H54 (cell line): ENCODE data around the gene PSMC4.

Experiments used
- DNase-seq: peaks from one replicate; pipeline ENCODE4 v3.0.0; 2011; ENCODE audit warnings: low spot score, mixed read lengths; ENCODE audit not compliant: insufficient read length
- FAIRE-seq: peaks from 3 replicates; lab custom pipeline; 2011; peaks lifted over from hg19 to GRCh38; lab: Jason Lieb, UNC
- POLR2A ChIP-seq: IDR thresholded peaks from 2 replicates; pipeline ENCODE4 v1.6.1; 2011; ENCODE audit warnings: low read depth, mild to moderate bottlenecking, low read length

PSMC4 gene

GRCh38 chr19:39993605-39994004, 22.6 kb downstream of the PSMC4 start:
- DNase-seq (no peak), FAIRE-seq (no peak)
- TF ChIP-seq POLR2A = no peak

GRCh38 chr19:39994361-39994760, 23.4 kb downstream of the PSMC4 start:
- no peak for TF ChIP-seq POLR2A
- FAIRE-seq (no peak), DNase-seq (no peak)

- DNase-seq (no peak), FAIRE-seq (no peak)
- TF ChIP-seq POLR2A = no peak
Observed at GRCh38 chr19:39995794-39996193, 24.8 kb downstream of the PSMC4 start.

GRCh38 chr19:39996218-39996810, 25.3 kb downstream of the PSMC4 start:
- peak; percentile 33 for DNase-seq
- TF ChIP-seq POLR2A = no peak
- FAIRE-seq = peak; percentile 30

GRCh38 chr19:39996811-39997637, 26.1 kb downstream of the PSMC4 start, which contains the start of gene ZNF546:
Gene ZNF546 (plus strand): TSS chr19:39997060. CDS start chr19:39998327, 1,267 bp downstream.
- DNase-seq (peak; percentile 89), FAIRE-seq (peak; percentile 81)
- TF ChIP-seq POLR2A = peak; percentile 91

- no peak for DNase-seq
- TF ChIP-seq POLR2A = no peak
- no peak for FAIRE-seq
Observed at GRCh38 chr19:39997638-39998216, 26.8 kb downstream of the PSMC4 start.

GRCh38 chr19:39998501-39998900, 27.5 kb downstream of the PSMC4 start:
- FAIRE-seq (no peak), DNase-seq (no peak)
- no peak for TF ChIP-seq POLR2A

- FAIRE-seq (no peak), DNase-seq (no peak)
- no peak for TF ChIP-seq POLR2A
Observed at GRCh38 chr19:40005691-40006272, 34.8 kb downstream of the PSMC4 start.

- TF ChIP-seq POLR2A = no peak
- DNase-seq (peak; percentile 70), FAIRE-seq (peak; percentile 99)
Observed at GRCh38 chr19:40006273-40006691, 35.3 kb downstream of the PSMC4 start.

- no peak for TF ChIP-seq POLR2A
- DNase-seq (no peak), FAIRE-seq (no peak)
Observed at GRCh38 chr19:40009674-40010073, 38.7 kb downstream of the PSMC4 start.

- DNase-seq = no peak
Observed at GRCh38 chr19:40013991-40014390, 43.0 kb downstream of the PSMC4 start.

GRCh38 chr19:40023969-40024368, 53.0 kb downstream of the PSMC4 start:
- no peak for FAIRE-seq
- TF ChIP-seq POLR2A = no peak
- no peak for DNase-seq

More at GRCh38 chr19:40013991-40014390, 43.0 kb downstream of the PSMC4 start:
- no peak for TF ChIP-seq POLR2A
- FAIRE-seq = no peak

- DNase-seq = no peak
- FAIRE-seq = no peak
- TF ChIP-seq POLR2A = no peak
Observed at GRCh38 chr19:40025938-40026596, 55.1 kb downstream of the PSMC4 start.
